Activated effector memory CD4-positive, alpha-beta T cell treated with anti-CD3 and anti-CD28 coated beads, Interleukin-2, amount 50 U/mL, for 16 hours (primary cell): ENCODE measurements around the gene FUZ.

Source experiments
- DNase-seq: peaks from one replicate; pipeline ENCODE4 v3.0.0-alpha.2; 2020

Gene FUZ

DNA sequence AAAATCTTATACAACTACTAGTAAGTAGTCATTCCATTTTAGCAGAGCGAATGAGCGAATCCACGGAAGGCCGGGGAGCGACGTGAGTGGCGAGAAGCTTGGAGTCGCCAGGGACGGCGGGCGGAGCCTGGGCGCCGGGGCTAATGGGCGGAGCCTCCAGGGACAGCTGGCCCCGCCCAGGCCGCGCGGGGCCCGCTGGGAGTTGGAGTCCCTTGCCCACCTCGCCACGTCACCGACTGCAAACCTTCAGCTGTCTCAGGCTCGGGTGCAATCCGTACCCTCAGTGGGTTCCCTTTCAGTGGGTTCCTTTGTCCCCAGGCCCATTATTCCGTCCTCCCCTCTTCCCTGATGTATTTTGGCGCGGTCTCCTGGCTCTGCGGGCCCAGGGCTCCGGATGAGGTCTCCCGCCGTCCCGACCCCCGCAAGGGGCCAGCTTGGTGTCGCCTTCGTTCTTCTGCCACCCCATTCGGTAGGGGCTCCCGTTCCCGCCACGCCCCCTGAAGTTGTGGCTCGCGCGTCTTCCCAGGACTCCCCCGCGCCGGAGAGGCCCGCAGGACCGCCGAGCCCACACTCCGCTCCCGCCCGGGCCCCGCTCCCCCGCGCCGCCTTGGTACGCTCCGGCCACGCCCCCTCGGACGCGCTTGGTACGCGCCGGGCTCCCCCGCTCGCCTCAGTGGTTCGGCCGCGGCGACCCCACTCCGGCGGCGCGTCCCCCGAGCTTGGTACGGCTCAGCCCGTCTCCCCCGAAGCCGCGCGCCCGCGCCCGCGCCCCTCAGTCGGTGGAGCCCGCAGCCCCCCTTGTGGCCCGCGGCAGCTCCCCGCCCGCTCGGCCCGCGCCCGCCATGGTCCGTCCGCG, 37.6 kb upstream of the FUZ start, which contains the start of gene PTOV1:
TSS of gene PTOV1 (plus strand) at position 673 of the 856 bp plus-strand sequence.
- DNase-seq, result peak; percentile 95

DNA sequence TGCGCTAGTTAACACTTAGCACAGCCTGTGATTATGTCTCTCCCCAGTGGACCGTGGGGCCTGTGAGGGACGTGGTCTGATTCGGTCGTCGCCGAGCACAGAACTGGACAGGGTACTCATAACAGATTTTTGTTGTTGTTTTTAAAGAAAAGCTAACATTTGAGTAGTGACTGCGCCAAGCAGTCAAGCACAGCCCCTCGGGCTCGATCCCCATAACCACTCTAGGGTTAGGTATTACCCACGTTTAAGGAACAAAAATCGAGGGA, 37.1 kb upstream of the FUZ start:
- DNase-seq, result no peak

- no peak for DNase-seq
Measured at GRCh38 chr19:49849433-49850220, 36.5 kb upstream of the FUZ start.

- DNase-seq, result no peak
Measured at GRCh38 chr19:49848938-49849337, 35.8 kb upstream of the FUZ start.

- DNase-seq, result no peak
Measured at GRCh38 chr19:49847731-49848696, 34.9 kb upstream of the FUZ start.

- no peak for DNase-seq
Measured at GRCh38 chr19:49846408-49846807, 33.3 kb upstream of the FUZ start.

DNA sequence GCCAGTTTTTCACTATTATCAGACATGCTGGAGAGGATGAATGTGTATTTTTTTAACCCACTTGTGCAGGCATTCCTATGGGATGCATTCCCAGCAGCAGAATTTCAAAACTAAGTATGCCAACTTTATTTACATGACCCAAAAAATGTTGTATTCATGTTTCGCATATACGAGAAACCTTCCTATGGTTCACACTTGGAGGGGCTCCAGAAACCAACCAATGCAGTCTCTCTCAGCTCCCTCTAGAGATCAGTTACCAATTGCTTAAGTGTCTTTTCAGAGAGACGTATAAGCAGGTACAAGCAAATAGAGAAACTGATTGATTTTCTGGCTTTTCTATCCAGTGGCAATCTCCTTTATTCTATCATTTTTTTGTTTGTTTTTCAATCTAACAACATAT, 32.3 kb upstream of the FUZ start:
- no peak for DNase-seq

DNA sequence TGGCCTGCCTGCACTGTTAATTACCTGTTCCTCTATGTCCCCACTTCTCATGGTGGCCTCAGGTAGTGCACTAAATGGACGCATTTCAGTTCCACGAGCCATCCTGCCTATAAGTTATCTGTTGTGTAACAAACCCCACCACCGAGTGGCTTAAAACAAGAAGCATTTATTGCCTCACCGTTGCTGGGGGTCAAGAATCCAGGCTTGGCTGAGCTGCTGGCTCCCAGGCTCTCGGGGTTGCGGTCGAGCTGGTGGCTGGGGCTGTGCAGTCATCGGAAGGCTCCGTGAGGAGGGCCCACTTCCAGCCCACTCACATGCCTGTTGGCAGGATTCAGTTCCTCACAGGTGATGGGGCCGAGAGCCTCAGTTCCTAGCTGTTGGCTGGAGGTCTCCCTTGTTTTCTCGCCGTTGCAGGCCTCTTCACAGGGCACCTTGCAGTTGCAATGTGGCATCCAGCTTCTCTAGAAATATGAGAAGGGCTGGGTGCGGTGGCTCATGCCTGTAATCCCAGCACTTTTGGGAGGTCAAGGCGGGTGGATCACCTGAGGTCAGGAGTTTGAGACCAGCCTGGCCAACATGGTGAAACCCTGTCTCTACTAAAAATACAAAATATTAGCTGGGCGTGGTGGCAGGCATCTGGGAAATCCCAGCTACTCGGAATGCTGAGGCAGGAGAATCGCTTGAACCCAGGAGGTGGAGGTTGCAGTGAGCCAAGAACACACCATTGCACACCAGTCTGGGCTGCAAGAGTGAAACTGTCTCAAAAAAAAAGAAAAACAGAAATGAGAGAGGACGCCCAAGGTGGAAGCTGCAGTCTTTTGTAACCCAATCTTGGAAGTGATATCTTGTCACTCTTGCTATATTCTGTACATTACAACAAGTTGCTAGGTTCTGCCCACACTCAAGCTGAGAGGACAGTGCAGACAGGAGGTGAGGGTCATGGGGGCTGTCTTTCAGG, 31.3 kb upstream of the FUZ start:
- peak; percentile 57 for DNase-seq

- no peak for DNase-seq
Measured at GRCh38 chr19:49843265-49843664, 30.2 kb upstream of the FUZ start.

- DNase-seq, result no peak
Measured at GRCh38 chr19:49840736-49841249, 27.7 kb upstream of the FUZ start.

GRCh38 chr19:49840321-49840720, 27.2 kb upstream of the FUZ start:
- DNase-seq, result no peak

- no peak for DNase-seq
Measured at GRCh38 chr19:49839713-49840112, 26.6 kb upstream of the FUZ start.

DNA sequence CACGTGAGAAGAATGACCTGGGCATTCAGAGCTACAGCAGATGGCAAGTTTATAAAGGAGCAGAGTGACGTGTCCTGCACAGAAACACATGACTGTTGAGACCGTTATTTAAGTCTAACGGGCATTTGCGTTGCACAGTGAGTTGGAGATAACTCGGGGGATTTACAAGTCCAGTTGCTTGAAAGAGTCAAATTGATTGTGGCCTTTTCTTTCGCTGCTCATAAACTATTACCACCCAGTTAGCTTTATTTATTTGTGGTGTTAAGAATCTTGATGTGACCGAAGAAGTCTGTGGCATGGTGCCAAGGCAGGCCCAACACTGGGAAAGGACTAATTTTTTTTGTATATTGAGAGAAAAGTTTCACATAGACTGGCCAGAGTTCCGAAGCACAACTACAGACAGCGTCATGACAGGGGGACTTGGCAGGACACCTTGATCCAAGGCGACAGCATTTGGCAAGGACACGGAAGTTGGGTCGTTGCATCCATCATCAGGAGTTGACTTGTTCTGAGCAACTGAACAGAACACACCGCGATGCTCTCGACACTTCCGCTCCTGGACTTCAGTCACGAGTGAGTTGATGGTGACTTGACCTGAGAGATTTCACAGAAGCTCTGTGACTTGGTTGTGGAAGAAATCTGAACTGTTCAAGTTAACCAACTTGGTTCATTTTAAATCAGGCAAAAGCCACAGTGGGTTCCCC, 25.9 kb upstream of the FUZ start:
- no peak for DNase-seq

GRCh38 chr19:49837425-49837824, 24.3 kb upstream of the FUZ start:
- no peak for DNase-seq

GRCh38 chr19:49837009-49837310, 23.9 kb upstream of the FUZ start:
- DNase-seq, result no peak

DNA sequence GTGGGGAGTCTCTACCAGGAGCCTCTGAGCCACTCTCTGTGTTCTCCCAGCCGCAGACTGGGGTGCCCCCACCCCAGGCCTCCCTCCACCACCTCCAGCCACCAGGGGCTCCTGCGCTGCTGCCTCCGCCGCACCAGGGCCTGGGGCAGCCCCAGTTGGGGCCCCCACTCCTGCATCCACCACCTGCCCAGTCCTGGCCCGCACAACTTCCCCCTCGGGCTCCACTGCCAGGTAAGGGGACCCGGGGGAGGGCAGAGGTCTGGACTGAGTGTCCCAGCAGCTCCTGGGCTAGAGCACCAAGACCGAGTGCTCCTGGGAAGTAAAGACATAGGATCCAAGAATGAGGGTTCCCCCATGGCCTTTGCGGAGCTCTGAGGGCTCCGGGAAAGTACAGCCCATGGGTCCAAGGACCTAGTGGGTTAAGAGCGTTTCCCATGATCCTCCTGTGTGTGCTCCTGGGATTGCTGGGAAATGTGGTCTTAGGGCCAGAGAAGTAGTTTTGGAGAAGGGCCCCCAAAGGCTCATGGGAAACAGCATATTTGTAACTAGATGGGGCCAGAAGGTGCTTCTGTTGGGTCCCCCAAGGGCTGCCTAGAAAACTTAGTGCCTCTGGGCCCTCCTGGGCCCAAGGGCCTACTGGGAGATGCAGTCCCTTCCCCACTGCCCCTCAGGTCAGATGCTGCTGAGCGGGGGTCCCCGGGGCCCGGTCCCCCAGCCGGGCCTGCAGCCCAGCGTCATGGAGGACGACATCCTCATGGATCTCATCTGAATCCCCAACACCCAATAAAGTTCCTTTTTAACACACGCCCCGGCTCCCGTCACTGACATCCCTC, 23.3 kb upstream of the FUZ start:
- no peak for DNase-seq

GRCh38 chr19:49835562-49835961, 22.5 kb upstream of the FUZ start:
- DNase-seq, result no peak

GRCh38 chr19:49833599-49833998, 20.5 kb upstream of the FUZ start:
- no peak for DNase-seq

GRCh38 chr19:49832556-49832955, 19.5 kb upstream of the FUZ start:
- no peak for DNase-seq

DNA sequence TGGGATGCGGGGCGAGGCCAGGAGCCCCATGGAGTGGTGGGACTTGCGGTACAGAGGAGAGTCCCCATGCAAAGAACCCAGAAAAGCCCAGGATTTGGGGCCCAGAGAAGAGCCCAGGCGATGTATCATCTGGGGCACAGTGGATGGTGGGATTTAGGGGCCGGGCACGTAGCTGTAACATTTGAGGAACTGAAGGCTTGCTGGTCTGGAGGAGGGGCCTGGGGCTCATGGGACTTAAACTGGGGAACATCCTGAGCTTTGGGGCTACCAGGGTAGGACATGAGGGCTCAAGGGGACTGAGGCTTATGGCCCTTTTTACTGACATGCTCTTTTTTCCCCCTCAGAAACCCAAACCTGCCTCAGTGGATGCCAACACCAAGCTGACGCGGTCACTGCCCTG, 18.5 kb upstream of the FUZ start:
- no peak for DNase-seq
